ENCODE data around the gene RIMS3. TPM values are rescaled to one million over a fixed set of nuclear protein-coding genes. Genes with fewer than 3 reads are reported as not detected.

The RIMS3 gene
- total RNA-seq, 1 donor from 2014 or later: 4.3 TPM

DNA sequence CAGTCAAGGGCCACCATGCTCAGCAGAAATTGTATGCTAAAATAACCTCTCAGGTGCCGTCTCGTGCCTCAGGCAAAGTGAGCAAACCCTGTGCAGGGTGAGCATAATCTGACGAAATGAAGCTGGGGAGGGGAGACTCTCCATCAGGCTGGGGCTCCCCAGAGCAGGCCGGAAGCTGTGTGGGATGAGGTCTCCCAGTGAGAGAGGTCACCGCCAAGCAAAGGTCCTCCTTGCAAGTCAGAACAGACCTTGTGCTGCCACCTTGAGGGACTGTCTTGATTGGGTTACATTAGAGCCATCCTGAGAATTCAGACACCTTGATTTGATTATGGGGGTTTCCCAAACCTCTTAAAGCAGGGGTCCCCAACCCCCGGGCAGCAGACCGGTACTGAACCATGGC, 69.9 kb downstream of the RIMS3 start:
- H3K9ac ChIP-seq (ENCODE audit: low read length): no peak overlapping the region
- H3K27me3 ChIP-seq (ENCODE audit: insufficient read depth, low read length): peaks cover 3% of the 10 kb centered on the region
- DNase-seq (ENCODE audit: low read depth) (no peak), FAIRE-seq (no peak)
- Mint-ChIP-seq H3K27me3 (ENCODE audit: low read depth, unreplicated experiment) (peaks cover 15% of the 10 kb centered on the region), H3K4me3 (ENCODE audit: unreplicated experiment) (no peak overlapping the region), H3K36me3 (ENCODE audit: low read depth, unreplicated experiment) (no peaks in the 10 kb centered on the region), H3K9me3 (ENCODE audit: unreplicated experiment) (no peaks in the 10 kb centered on the region), H3K27ac (ENCODE audit: unreplicated experiment) (no peak overlapping the region), H3K4me1 (ENCODE audit: low read depth, unreplicated experiment) (peaks cover 4% of the 10 kb centered on the region)
- no peak overlapping the region for H2AFZ ChIP-seq (ENCODE audit: low read depth, low read length)
- TF ChIP-seq EZH2 (IDR thresholded peaks at IDR 0.05; ENCODE audit: insufficient read depth, low read length): no peak
- TF ChIP-seq, protein P1, sequence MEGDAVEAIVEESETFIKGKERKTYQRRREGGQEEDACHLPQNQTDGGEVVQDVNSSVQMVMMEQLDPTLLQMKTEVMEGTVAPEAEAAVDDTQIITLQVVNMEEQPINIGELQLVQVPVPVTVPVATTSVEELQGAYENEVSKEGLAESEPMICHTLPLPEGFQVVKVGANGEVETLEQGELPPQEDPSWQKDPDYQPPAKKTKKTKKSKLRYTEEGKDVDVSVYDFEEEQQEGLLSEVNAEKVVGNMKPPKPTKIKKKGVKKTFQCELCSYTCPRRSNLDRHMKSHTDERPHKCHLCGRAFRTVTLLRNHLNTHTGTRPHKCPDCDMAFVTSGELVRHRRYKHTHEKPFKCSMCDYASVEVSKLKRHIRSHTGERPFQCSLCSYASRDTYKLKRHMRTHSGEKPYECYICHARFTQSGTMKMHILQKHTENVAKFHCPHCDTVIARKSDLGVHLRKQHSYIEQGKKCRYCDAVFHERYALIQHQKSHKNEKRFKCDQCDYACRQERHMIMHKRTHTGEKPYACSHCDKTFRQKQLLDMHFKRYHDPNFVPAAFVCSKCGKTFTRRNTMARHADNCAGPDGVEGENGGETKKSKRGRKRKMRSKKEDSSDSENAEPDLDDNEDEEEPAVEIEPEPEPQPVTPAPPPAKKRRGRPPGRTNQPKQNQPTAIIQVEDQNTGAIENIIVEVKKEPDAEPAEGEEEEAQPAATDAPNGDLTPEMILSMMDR (IDR thresholded peaks at IDR 0.05; ENCODE audit: insufficient read depth, low read depth, low read length): no peak
- no peaks in the 10 kb centered on the region for H3K79me2 ChIP-seq (ENCODE audit: insufficient read depth, low read length)
- H3K9me3 ChIP-seq (ENCODE audit: insufficient read depth, low read depth, low read length): no peaks in the 10 kb centered on the region
- H3K36me3 ChIP-seq (ENCODE audit: insufficient read depth, low read length): no peaks in the 10 kb centered on the region
- no peak overlapping the region for H3K4me3 ChIP-seq (ENCODE audit: insufficient read depth, low read depth, low read length)
- no peaks in the 10 kb centered on the region for H4K20me1 ChIP-seq (ENCODE audit: insufficient read depth, low read length)
- no peak overlapping the region for H3K4me2 ChIP-seq (ENCODE audit: low read length)
- no peaks in the 10 kb centered on the region for H3K4me1 ChIP-seq (ENCODE audit: insufficient read depth, low read length)
- H3K27ac ChIP-seq (ENCODE audit: low read depth, low read length): no peak overlapping the region

DNA sequence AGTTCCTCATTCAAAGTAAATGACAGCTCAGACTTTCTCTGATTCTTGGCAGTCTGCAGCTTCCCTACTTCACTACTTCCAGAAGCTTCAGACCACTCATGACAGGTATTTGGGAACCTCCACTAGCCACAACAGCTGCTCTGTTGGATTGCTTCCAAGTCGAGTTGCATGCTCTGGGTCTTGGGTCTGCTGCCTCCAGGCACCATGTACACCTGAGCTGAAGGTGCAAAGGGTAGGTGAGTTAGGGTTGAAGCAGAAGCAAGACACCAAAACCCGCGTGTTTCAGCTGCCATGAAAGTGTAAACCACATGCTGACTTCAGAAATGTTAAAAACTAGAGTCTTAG, 71.3 kb downstream of the RIMS3 start:
- Mint-ChIP-seq H3K36me3 (ENCODE audit: low read depth, unreplicated experiment) (no peaks in the 10 kb centered on the region), H3K4me3 (ENCODE audit: unreplicated experiment) (no peak overlapping the region), H3K27me3 (ENCODE audit: low read depth, unreplicated experiment) (peaks cover 12% of the 10 kb centered on the region), H3K4me1 (ENCODE audit: low read depth, unreplicated experiment) (peaks cover 4% of the 10 kb centered on the region), H3K27ac (ENCODE audit: unreplicated experiment) (no peak overlapping the region), H3K9me3 (ENCODE audit: unreplicated experiment) (no peaks in the 10 kb centered on the region)
- no peaks in the 10 kb centered on the region for H3K36me3 ChIP-seq (ENCODE audit: insufficient read depth, low read length)
- TF ChIP-seq, protein P1 (IDR thresholded peaks at IDR 0.05; ENCODE audit: insufficient read depth, low read depth, low read length): no peak
- TF ChIP-seq EZH2 (IDR thresholded peaks at IDR 0.05; ENCODE audit: insufficient read depth, low read length): no peak
- no peak overlapping the region for H3K27ac ChIP-seq (ENCODE audit: low read depth, low read length)
- no peak overlapping the region for H2AFZ ChIP-seq (ENCODE audit: low read depth, low read length)
- no peak overlapping the region for H3K9ac ChIP-seq (ENCODE audit: low read length)
- H3K27me3 ChIP-seq (ENCODE audit: insufficient read depth, low read length): peaks cover 3% of the 10 kb centered on the region
- H3K4me1 ChIP-seq (ENCODE audit: insufficient read depth, low read length): no peaks in the 10 kb centered on the region
- H4K20me1 ChIP-seq (ENCODE audit: insufficient read depth, low read length): no peaks in the 10 kb centered on the region
- H3K4me3 ChIP-seq (ENCODE audit: insufficient read depth, low read depth, low read length): no peak overlapping the region
- FAIRE-seq (no peak), DNase-seq (ENCODE audit: low read depth) (no peak)
- H3K4me2 ChIP-seq (ENCODE audit: low read length): no peak overlapping the region
- no peaks in the 10 kb centered on the region for H3K9me3 ChIP-seq (ENCODE audit: insufficient read depth, low read depth, low read length)
- H3K79me2 ChIP-seq (ENCODE audit: insufficient read depth, low read length): no peaks in the 10 kb centered on the region

DNA sequence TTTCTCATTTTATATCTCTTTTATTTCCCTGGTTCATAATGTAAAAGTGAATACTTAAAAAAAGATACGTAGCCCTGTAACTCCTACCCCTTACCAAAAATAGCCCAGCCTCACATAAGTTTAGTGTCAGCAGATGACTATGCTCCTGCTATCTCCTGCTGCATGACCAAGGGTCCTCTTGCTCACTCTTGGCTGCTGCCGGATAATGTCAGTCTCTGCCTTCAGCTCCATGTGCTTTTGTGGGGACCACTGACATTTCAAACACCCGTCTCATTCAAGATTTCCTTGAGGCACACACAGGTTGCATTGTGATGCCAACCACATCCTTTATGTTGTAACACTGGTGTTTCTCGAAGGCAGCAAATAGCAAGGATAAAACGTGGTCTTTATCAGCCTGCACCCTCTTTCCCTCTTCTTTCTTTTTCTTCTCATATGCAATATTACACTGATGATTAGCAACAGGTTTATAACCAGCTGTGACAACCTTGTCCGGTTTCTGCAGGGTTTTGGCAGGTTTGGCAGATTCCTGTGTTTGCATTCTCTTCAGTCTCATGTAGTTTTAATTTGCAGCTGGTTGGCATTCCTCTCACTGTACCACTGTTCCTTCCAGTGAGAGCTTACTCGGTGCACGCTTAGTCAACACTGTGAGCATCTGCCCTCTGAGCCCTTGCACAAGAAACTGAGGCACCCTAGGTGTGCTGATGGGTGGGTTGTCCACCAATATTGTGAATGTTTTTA, 71.9 kb downstream of the RIMS3 start:
- Mint-ChIP-seq H3K4me3 (ENCODE audit: unreplicated experiment) (no peak overlapping the region), H3K9me3 (ENCODE audit: unreplicated experiment) (no peaks in the 10 kb centered on the region), H3K27me3 (ENCODE audit: low read depth, unreplicated experiment) (peaks cover 8% of the 10 kb centered on the region), H3K27ac (ENCODE audit: unreplicated experiment) (no peak overlapping the region), H3K4me1 (ENCODE audit: low read depth, unreplicated experiment) (peaks cover 4% of the 10 kb centered on the region), H3K36me3 (ENCODE audit: low read depth, unreplicated experiment) (no peaks in the 10 kb centered on the region)
- Histone ChIP-seq H3K4me3 (ENCODE audit: insufficient read depth, low read depth, low read length) (no peak overlapping the region), H2AFZ (ENCODE audit: low read depth, low read length) (no peak overlapping the region), H3K27ac (ENCODE audit: low read depth, low read length) (no peak overlapping the region), H3K4me1 (ENCODE audit: insufficient read depth, low read length) (no peaks in the 10 kb centered on the region), H3K79me2 (ENCODE audit: insufficient read depth, low read length) (no peaks in the 10 kb centered on the region), H3K36me3 (ENCODE audit: insufficient read depth, low read length) (no peaks in the 10 kb centered on the region), H3K9me3 (ENCODE audit: insufficient read depth, low read depth, low read length) (no peaks in the 10 kb centered on the region), H4K20me1 (ENCODE audit: insufficient read depth, low read length) (no peaks in the 10 kb centered on the region), H3K9ac (ENCODE audit: low read length) (no peak overlapping the region), H3K27me3 (ENCODE audit: insufficient read depth, low read length) (peaks cover 3% of the 10 kb centered on the region), H3K4me2 (ENCODE audit: low read length) (no peak overlapping the region)
- DNase-seq (ENCODE audit: low read depth) (no peak), FAIRE-seq (no peak)
- no peak for TF ChIP-seq EZH2 (IDR thresholded peaks at IDR 0.05; ENCODE audit: insufficient read depth, low read length)
- TF ChIP-seq, protein P1 (IDR thresholded peaks at IDR 0.05; ENCODE audit: insufficient read depth, low read depth, low read length): no peak
